ENCODE data around the gene FARP1. TPM values are rescaled to one million over a fixed set of nuclear protein-coding genes. Genes with fewer than 3 reads are reported as not detected.

Gene FARP1
- total RNA-seq, 1 experiment from 2014 or later = not detected

DNA sequence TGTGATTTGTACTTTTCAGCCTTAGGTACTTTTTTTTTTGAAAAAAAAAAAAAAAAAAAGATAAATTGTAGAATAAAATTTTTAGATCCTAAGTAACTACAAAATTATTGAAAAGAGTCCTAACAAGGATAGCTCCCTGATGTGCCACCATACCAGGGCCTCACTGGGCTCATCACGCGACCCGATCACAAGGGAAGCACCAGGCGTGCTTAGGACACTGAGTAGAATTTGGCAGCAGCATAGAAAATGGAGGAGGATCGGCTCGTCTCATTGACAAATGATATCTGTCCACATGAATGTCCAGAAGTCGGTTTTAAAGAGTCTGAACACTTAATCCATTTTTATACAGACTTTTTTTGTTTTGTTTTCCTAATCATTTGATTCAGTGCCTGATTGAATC lies 255.0 kb downstream of the FARP1 start:
- H4K20me1 ChIP-seq (ENCODE audit: insufficient read depth, low read depth, low read length) = no peaks in the 10 kb centered on the region
- H3K36me3 ChIP-seq (ENCODE audit: insufficient read depth, low read length) = no peaks in the 10 kb centered on the region
- H2AFZ ChIP-seq (ENCODE audit: low read length) = no peak overlapping the region
- H3K4me2 ChIP-seq (ENCODE audit: low read depth, low read length, poor library complexity, severe bottlenecking) = no peak overlapping the region
- no peak overlapping the region for H3K4me3 ChIP-seq (ENCODE audit: low read length)
- no peak for DNase-seq
- H3K9me3 ChIP-seq (ENCODE audit: low read length) = no peaks in the 10 kb centered on the region
- no peak overlapping the region for H3K9ac ChIP-seq (ENCODE audit: low read length)
- H3K9me2 ChIP-seq (replicated peaks; ENCODE audit: insufficient read depth, low read length) = no peaks in the 10 kb centered on the region
- no peaks in the 10 kb centered on the region for H3K4me1 ChIP-seq (ENCODE audit: low read length)
- no peaks in the 10 kb centered on the region for H3K79me2 ChIP-seq (ENCODE audit: low read length)
- no peaks in the 10 kb centered on the region for H3K27me3 ChIP-seq (ENCODE audit: low read length)
- H3K27ac ChIP-seq (ENCODE audit: low read length) = no peak overlapping the region

DNA sequence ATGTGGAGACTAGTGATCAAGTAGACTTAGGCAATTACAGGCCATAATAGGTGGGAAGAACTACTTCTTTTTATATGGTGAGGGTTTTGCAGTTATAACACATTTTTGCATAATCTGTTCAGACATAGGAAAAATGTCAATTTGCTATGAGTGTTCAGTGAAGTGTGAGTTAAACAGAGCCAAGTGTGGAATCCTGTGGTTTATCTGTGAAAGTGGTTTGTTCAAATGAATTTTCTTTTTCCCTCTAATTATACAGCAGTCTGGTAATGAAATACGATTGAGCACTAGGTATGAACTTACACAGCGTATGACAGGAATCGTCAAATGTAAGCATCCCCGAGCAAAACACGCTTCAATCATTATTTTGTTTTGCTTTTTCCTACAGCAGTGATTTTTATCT lies 255.7 kb downstream of the FARP1 start:
- no peak overlapping the region for H2AFZ ChIP-seq (ENCODE audit: low read length)
- no peaks in the 10 kb centered on the region for H3K9me3 ChIP-seq (ENCODE audit: low read length)
- no peaks in the 10 kb centered on the region for H3K4me1 ChIP-seq (ENCODE audit: low read length)
- no peaks in the 10 kb centered on the region for H4K20me1 ChIP-seq (ENCODE audit: insufficient read depth, low read depth, low read length)
- no peaks in the 10 kb centered on the region for H3K9me2 ChIP-seq (replicated peaks; ENCODE audit: insufficient read depth, low read length)
- H3K4me2 ChIP-seq (ENCODE audit: low read depth, low read length, poor library complexity, severe bottlenecking) = no peak overlapping the region
- no peaks in the 10 kb centered on the region for H3K27me3 ChIP-seq (ENCODE audit: low read length)
- H3K27ac ChIP-seq (ENCODE audit: low read length) = no peak overlapping the region
- DNase-seq = no peak
- no peaks in the 10 kb centered on the region for H3K79me2 ChIP-seq (ENCODE audit: low read length)
- no peak overlapping the region for H3K4me3 ChIP-seq (ENCODE audit: low read length)
- H3K36me3 ChIP-seq (ENCODE audit: insufficient read depth, low read length) = no peaks in the 10 kb centered on the region
- H3K9ac ChIP-seq (ENCODE audit: low read length) = no peak overlapping the region

DNA sequence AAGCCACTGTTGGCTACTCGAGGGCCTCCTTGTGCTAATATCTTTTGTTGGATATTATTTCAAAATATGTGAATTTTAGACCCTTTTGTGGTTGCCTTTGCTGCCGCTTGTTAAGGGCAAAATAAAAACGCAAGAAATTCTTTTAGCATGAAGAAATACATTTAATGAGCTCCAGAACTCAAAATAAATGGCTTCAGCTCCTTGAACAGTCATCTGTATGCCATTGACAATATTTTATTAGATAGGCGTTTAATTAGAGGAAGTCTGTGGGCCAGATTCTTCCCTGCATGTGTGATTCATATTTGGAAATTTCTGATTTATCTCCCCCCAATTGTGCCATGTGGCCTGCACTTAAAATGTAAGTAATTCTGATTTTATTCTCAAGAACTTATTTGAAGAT lies 256.9 kb downstream of the FARP1 start:
- Histone ChIP-seq H4K20me1 (ENCODE audit: insufficient read depth, low read depth, low read length) (no peaks in the 10 kb centered on the region), H3K4me3 (ENCODE audit: low read length) (no peak overlapping the region), H3K9me2 (replicated peaks; ENCODE audit: insufficient read depth, low read length) (no peaks in the 10 kb centered on the region), H3K36me3 (ENCODE audit: insufficient read depth, low read length) (no peaks in the 10 kb centered on the region), H3K79me2 (ENCODE audit: low read length) (no peaks in the 10 kb centered on the region), H3K9me3 (ENCODE audit: low read length) (no peaks in the 10 kb centered on the region), H3K4me2 (ENCODE audit: low read depth, low read length, poor library complexity, severe bottlenecking) (no peak overlapping the region), H3K27me3 (ENCODE audit: low read length) (no peaks in the 10 kb centered on the region), H3K4me1 (ENCODE audit: low read length) (no peaks in the 10 kb centered on the region), H3K9ac (ENCODE audit: low read length) (no peak overlapping the region), H3K27ac (ENCODE audit: low read length) (no peak overlapping the region), H2AFZ (ENCODE audit: low read length) (no peak overlapping the region)
- no peak for DNase-seq

DNA sequence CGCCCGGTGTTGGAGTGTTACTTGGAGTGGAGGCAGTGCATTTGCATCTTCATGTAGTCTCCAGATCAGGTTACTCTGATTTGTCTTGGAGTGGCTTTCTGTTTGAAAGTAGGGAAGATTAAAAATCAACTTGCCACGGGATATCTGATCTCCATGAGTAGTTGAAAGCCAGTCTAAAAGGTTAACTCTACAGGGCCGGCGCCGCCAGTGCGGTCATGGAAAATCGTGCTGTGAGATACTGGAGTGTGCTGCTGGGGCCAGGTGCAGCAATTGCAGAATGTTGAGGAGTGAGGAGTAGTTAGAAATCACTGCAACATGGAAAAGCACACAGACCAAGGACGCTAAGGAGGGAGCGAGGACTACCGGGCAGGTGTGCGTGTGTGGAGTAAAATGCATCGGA lies 259.0 kb downstream of the FARP1 start:
- Histone ChIP-seq H2AFZ (ENCODE audit: low read length) (no peak overlapping the region), H3K4me2 (ENCODE audit: low read depth, low read length, poor library complexity, severe bottlenecking) (no peak overlapping the region), H3K9me3 (ENCODE audit: low read length) (no peaks in the 10 kb centered on the region), H3K27me3 (ENCODE audit: low read length) (no peaks in the 10 kb centered on the region), H3K4me1 (ENCODE audit: low read length) (no peaks in the 10 kb centered on the region), H4K20me1 (ENCODE audit: insufficient read depth, low read depth, low read length) (no peaks in the 10 kb centered on the region), H3K9ac (ENCODE audit: low read length) (no peak overlapping the region), H3K4me3 (ENCODE audit: low read length) (no peak overlapping the region), H3K36me3 (ENCODE audit: insufficient read depth, low read length) (no peaks in the 10 kb centered on the region), H3K27ac (ENCODE audit: low read length) (no peak overlapping the region), H3K9me2 (replicated peaks; ENCODE audit: insufficient read depth, low read length) (no peaks in the 10 kb centered on the region), H3K79me2 (ENCODE audit: low read length) (no peaks in the 10 kb centered on the region)
- DNase-seq = no peak

DNA sequence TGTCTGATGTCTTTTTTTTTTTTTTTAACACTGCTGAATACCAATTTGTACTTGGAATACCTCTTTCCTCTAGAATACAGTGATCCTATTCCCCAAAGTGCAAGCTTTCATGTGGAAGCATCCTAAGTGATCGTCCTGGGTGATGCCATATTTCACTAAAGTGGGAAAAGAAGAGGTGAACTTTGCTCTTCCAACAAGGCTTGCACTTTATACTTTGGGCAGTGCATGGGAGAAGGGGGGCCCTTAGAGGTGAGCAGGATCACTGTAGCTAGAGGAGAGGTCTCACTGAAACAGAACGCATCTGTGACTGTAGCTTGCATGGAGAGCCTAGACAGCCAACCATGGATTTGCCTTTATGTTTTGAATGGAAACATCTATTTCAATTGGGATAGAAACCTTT lies 260.2 kb downstream of the FARP1 start:
- no peak for DNase-seq
- Histone ChIP-seq H3K36me3 (ENCODE audit: insufficient read depth, low read length) (no peaks in the 10 kb centered on the region), H2AFZ (ENCODE audit: low read length) (no peak overlapping the region), H3K9me3 (ENCODE audit: low read length) (no peaks in the 10 kb centered on the region), H3K27ac (ENCODE audit: low read length) (no peak overlapping the region), H3K9ac (ENCODE audit: low read length) (no peak overlapping the region), H3K4me3 (ENCODE audit: low read length) (no peak overlapping the region), H3K4me2 (ENCODE audit: low read depth, low read length, poor library complexity, severe bottlenecking) (no peak overlapping the region), H3K9me2 (replicated peaks; ENCODE audit: insufficient read depth, low read length) (no peaks in the 10 kb centered on the region), H4K20me1 (ENCODE audit: insufficient read depth, low read depth, low read length) (no peaks in the 10 kb centered on the region), H3K27me3 (ENCODE audit: low read length) (no peaks in the 10 kb centered on the region), H3K4me1 (ENCODE audit: low read length) (no peaks in the 10 kb centered on the region), H3K79me2 (ENCODE audit: low read length) (no peaks in the 10 kb centered on the region)

DNA sequence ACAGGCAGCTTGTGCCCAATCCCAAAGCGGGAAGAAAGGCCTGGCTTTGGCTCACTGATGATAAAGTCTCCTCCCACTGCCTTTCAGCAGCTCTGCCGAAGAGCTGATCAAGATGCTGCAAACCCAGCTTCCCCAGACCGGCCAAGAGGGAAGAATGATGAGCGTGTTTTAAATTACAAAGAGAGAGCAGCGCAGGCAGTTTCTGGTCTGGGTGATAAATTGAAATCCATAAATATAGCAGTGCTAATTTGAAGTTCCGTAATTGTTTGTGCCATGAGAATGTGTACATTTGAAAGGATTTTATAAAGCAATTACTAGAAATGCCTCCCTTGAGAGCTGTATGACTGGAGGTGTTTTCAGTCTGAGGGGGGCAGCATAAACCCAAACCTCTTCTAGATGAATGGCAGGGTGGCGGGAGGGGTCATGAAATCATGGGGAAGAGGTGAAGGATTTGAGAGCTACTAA lies 262.2 kb downstream of the FARP1 start:
- Histone ChIP-seq H3K27ac (ENCODE audit: low read length) (no peak overlapping the region), H3K9ac (ENCODE audit: low read length) (no peak overlapping the region), H3K4me2 (ENCODE audit: low read depth, low read length, poor library complexity, severe bottlenecking) (no peak overlapping the region), H3K79me2 (ENCODE audit: low read length) (no peaks in the 10 kb centered on the region), H3K36me3 (ENCODE audit: insufficient read depth, low read length) (no peaks in the 10 kb centered on the region), H4K20me1 (ENCODE audit: insufficient read depth, low read depth, low read length) (no peaks in the 10 kb centered on the region), H3K27me3 (ENCODE audit: low read length) (no peaks in the 10 kb centered on the region), H3K4me1 (ENCODE audit: low read length) (no peaks in the 10 kb centered on the region), H2AFZ (ENCODE audit: low read length) (no peak overlapping the region), H3K9me3 (ENCODE audit: low read length) (no peaks in the 10 kb centered on the region), H3K9me2 (replicated peaks; ENCODE audit: insufficient read depth, low read length) (no peaks in the 10 kb centered on the region), H3K4me3 (ENCODE audit: low read length) (no peak overlapping the region)
- no peak for DNase-seq

DNA sequence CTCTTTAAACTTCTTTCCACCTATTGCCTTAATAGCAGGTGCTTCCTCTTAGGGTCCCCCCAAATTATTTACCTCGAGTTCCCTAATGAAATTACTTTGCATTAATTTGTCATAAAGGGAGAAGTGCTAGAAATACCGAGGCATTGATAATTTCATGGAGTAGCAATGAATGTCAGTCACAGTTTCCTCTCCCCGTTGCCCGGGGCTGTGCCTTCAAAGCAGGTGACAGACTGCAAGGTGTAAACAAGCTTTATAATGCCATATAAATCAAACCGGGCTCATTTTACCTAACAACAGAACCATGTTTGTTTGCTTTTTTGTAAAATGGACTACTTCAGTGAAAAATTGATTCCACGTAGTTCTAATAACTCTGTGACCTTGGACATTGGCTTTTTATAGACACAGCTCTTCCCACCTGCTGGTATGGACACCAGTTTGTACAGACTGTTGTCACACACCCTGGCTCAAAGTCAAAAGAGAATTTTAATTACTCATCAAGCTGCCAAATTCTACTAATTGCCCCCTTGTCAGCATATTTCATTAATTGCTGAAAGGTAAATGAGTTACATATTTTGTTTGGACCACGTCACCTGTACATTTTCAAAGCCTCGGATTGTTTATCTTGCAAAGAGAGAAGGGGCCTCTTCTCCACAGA lies 262.9 kb downstream of the FARP1 start:
- no peak for DNase-seq
- H3K79me2 ChIP-seq (ENCODE audit: low read length) = no peaks in the 10 kb centered on the region
- no peaks in the 10 kb centered on the region for H3K4me1 ChIP-seq (ENCODE audit: low read length)
- H3K9me2 ChIP-seq (replicated peaks; ENCODE audit: insufficient read depth, low read length) = no peaks in the 10 kb centered on the region
- no peak overlapping the region for H3K27ac ChIP-seq (ENCODE audit: low read length)
- H2AFZ ChIP-seq (ENCODE audit: low read length) = no peak overlapping the region
- H3K36me3 ChIP-seq (ENCODE audit: insufficient read depth, low read length) = no peaks in the 10 kb centered on the region
- H3K9me3 ChIP-seq (ENCODE audit: low read length) = no peaks in the 10 kb centered on the region
- no peak overlapping the region for H3K9ac ChIP-seq (ENCODE audit: low read length)
- H3K27me3 ChIP-seq (ENCODE audit: low read length) = no peaks in the 10 kb centered on the region
- H4K20me1 ChIP-seq (ENCODE audit: insufficient read depth, low read depth, low read length) = no peaks in the 10 kb centered on the region
- no peak overlapping the region for H3K4me2 ChIP-seq (ENCODE audit: low read depth, low read length, poor library complexity, severe bottlenecking)
- H3K4me3 ChIP-seq (ENCODE audit: low read length) = no peak overlapping the region

DNA sequence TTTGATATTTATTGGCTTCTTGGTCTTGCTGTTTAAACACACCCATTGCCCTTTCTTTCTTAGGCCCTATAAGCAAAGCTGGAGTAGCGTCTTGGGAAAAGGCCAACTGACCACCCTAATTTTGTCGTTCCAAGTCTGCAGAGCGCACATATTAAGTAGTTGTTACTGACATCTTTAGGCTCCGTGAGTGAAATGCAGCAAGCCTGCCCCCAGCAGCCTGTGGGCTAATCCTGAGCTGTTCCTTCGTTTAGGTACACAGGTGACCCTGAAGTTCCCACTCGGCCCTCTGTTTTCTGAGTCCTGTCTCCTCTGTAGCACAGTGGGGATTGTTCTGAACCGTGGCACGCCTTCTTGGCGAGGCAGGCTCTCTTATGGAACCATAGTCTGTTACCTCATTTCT lies 263.5 kb downstream of the FARP1 start:
- H2AFZ ChIP-seq (ENCODE audit: low read length) = no peak overlapping the region

More for the DNA sequence above, 263.5 kb downstream of the FARP1 start:
- no peaks in the 10 kb centered on the region for H4K20me1 ChIP-seq (ENCODE audit: insufficient read depth, low read depth, low read length)
- H3K4me3 ChIP-seq (ENCODE audit: low read length) = no peak overlapping the region
- H3K9me2 ChIP-seq (replicated peaks; ENCODE audit: insufficient read depth, low read length) = no peaks in the 10 kb centered on the region
- no peaks in the 10 kb centered on the region for H3K36me3 ChIP-seq (ENCODE audit: insufficient read depth, low read length)
- H3K27ac ChIP-seq (ENCODE audit: low read length) = no peak overlapping the region
- H3K9ac ChIP-seq (ENCODE audit: low read length) = no peak overlapping the region
- no peaks in the 10 kb centered on the region for H3K27me3 ChIP-seq (ENCODE audit: low read length)
- H3K4me2 ChIP-seq (ENCODE audit: low read depth, low read length, poor library complexity, severe bottlenecking) = no peak overlapping the region
- H3K9me3 ChIP-seq (ENCODE audit: low read length) = no peaks in the 10 kb centered on the region
- H3K79me2 ChIP-seq (ENCODE audit: low read length) = no peaks in the 10 kb centered on the region
- no peaks in the 10 kb centered on the region for H3K4me1 ChIP-seq (ENCODE audit: low read length)
- no peak for DNase-seq
